A549 (cell line): ENCODE measurements around the gene ITGA11. TPM values are rescaled to one million over a fixed set of nuclear protein-coding genes. Genes with fewer than 3 reads are reported as not detected.

Experiments
- ATAC-seq, 2 experiments: fragments of 200-7000 bp in 1 of 2; fragments of >200 bp in 1 of 2; cut with Nextera tagmentation in 1 of 2; cut with Tn5 transposase in 1 of 2; 3 replicates each; pipeline versions ENCODE4 v1.8.0 to v1.9.1; 2018 to 2020; ENCODE audit warnings: mild to moderate bottlenecking in 1 of 2, moderate library complexity in 1 of 2
- CTCF ChIA-PET: fragments of 300-600 bp; sonication (Branson Sonifier 250); formaldehyde crosslinking; extraction: SDS; loops from one replicate; lab custom pipeline; 2021; ENCODE audit warnings: antibody characterized with exemption, inconsistent platforms; lab: Yijun Ruan, JAX
- POLR2A ChIA-PET: fragments of 350-600 bp; formaldehyde crosslinking; extraction: SDS; loops from one replicate; lab custom pipeline; 2021; ENCODE audit warnings: antibody characterized with exemption, inconsistent platforms; lab: Yijun Ruan, JAX
- DNase-seq, 2 experiments: peaks; one replicate each; pipeline versions ENCODE4 v3.0.0 to v3.0.0-alpha.2; 2011 to 2016; ENCODE audit warnings: low read depth in 1 of 2, low spot score in 1 of 2
- FAIRE-seq: peaks from 2 replicates; lab custom pipeline; 2011; peaks lifted over from hg19 to GRCh38; lab: Jason Lieb, UNC
- H3K27ac ChIP-seq, 2 experiments: fragments of >200 bp; sonication (Bioruptor Twin); formaldehyde crosslinking; 3 replicates each; pipeline ENCODE4 v1.5.1; 2016 to 2017
- H3K4me1 ChIP-seq: fragments of >200 bp; sonication (Bioruptor Twin); formaldehyde crosslinking; 3 replicates; pipeline ENCODE4 v1.6.1; 2016
- H3K4me2 ChIP-seq: fragments of >200 bp; sonication (Bioruptor Twin); formaldehyde crosslinking; 3 replicates; pipeline ENCODE4 v1.6.1; 2016
- H3K4me3 ChIP-seq: fragments of >200 bp; sonication (Bioruptor Twin); formaldehyde crosslinking; 3 replicates; pipeline ENCODE4 v1.5.1; 2016
- H3K9me3 ChIP-seq: fragments of >200 bp; sonication (Bioruptor Twin); formaldehyde crosslinking; 3 replicates; pipeline ENCODE4 v1.6.1; 2016
- ATOH8 ChIP-seq: fragments of 250-450 bp; sonication (Bioruptor Pico); IDR thresholded peaks from 2 replicates; pipeline ENCODE4 v1.5.0; 2020; ENCODE audit warnings: low read depth, mild to moderate bottlenecking, moderate library complexity
- BCL3 ChIP-seq: fragments of >200 bp; sonication (Bioruptor Twin); formaldehyde crosslinking; IDR thresholded peaks from 3 replicates; pipeline ENCODE4 v1.6.1; 2016
- CBX2 ChIP-seq: fragments of 200-600 bp; sonication (generic); IDR thresholded peaks from 2 replicates; pipeline ENCODE4 v1.6.1; 2016; ENCODE audit warnings: low read depth, mild to moderate bottlenecking, borderline replicate concordance
- CHD2 ChIP-seq: fragments of 150-350 bp; IDR thresholded peaks from 2 replicates; pipeline ENCODE4 v1.6.1; 2014; ENCODE audit warnings: low read length; ENCODE audit not compliant: partially characterized antibody
- CHD4 ChIP-seq: fragments of 200-600 bp; sonication (generic); IDR thresholded peaks from 2 replicates; pipeline ENCODE4 v1.6.1; 2016; ENCODE audit warnings: antibody characterized with exemption, mild to moderate bottlenecking, borderline replicate concordance
- EHMT2 ChIP-seq: fragments of 200-600 bp; sonication (generic); IDR thresholded peaks from 2 replicates; pipeline ENCODE4 v1.6.1; 2016; ENCODE audit warnings: antibody characterized with exemption, low read depth, mild to moderate bottlenecking, moderate library complexity
- ESRRA ChIP-seq: fragments of 150-350 bp; IDR thresholded peaks from 2 replicates; pipeline ENCODE4 v1.6.1; 2014; ENCODE audit warnings: mild to moderate bottlenecking, low read length, borderline replicate concordance
- FOSL2 ChIP-seq, 2 experiments: fragments of 450-650 bp in 1 of 2; fragments of >200 bp in 1 of 2; sonication (Bioruptor Twin) in 1 of 2; formaldehyde crosslinking; IDR thresholded peaks; 2 replicates each; pipeline versions ENCODE4 v1.5.0 to v1.6.1; 2016 to 2020; ENCODE audit warnings: mild to moderate bottlenecking in 1 of 2, moderate library complexity in 1 of 2
- GATA3 ChIP-seq: IDR thresholded peaks from 2 replicates; pipeline ENCODE4 v1.6.1; 2012; ENCODE audit warnings: borderline replicate concordance
- HOXA7 ChIP-seq: fragments of 250-450 bp; sonication (Bioruptor Pico); IDR thresholded peaks from 2 replicates; pipeline ENCODE4 v1.5.0; 2020; ENCODE audit warnings: mild to moderate bottlenecking, moderate library complexity
- HOXB5 ChIP-seq: fragments of 250-450 bp; sonication (Bioruptor Pico); IDR thresholded peaks from 2 replicates; pipeline ENCODE4 v1.5.0; 2020; ENCODE audit warnings: mild to moderate bottlenecking, moderate library complexity
- MYC ChIP-seq: IDR thresholded peaks from 2 replicates; pipeline ENCODE4 v1.6.1; 2012; ENCODE audit warnings: mild to moderate bottlenecking, inconsistent platforms, low read length, improper control_type of control experiment, borderline replicate concordance
- NFE2L2 ChIP-seq: fragments of 150-350 bp; conservative IDR thresholded peaks from 2 replicates; pipeline ENCODE4 v1.6.1; 2014; ENCODE audit warnings: low read length
- NPAS2 ChIP-seq: fragments of 250-450 bp; sonication (Bioruptor Pico); IDR thresholded peaks from 2 replicates; pipeline ENCODE4 v1.8.0; 2022; ENCODE audit warnings: mild to moderate bottlenecking, moderate library complexity, borderline replicate concordance
- NR3C1 ChIP-seq: fragments of >200 bp; sonication (Bioruptor Twin); formaldehyde crosslinking; IDR thresholded peaks from 3 replicates; pipeline ENCODE4 v1.6.1; 2017
- PHF8 ChIP-seq: fragments of 200-600 bp; sonication (generic); IDR thresholded peaks from 2 replicates; pipeline ENCODE4 v1.6.1; 2016; ENCODE audit warnings: low read depth, mild to moderate bottlenecking, antibody characterized with exemption, moderate library complexity, borderline replicate concordance
- POLR2A ChIP-seq: IDR thresholded peaks from 2 replicates; pipeline ENCODE4 v1.6.1; 2012; ENCODE audit warnings: mild to moderate bottlenecking, low read length
- SMC3 ChIP-seq: fragments of >200 bp; sonication (Bioruptor Twin); formaldehyde crosslinking; IDR thresholded peaks from 3 replicates; pipeline ENCODE4 v1.6.1; 2018; ENCODE audit warnings: inconsistent platforms
- ZC3H11A ChIP-seq: fragments of 450-650 bp; IDR thresholded peaks from 2 replicates; pipeline ENCODE4 v1.6.1; 2014; ENCODE audit warnings: antibody characterized with exemption, mild to moderate bottlenecking
- ZSCAN20 ChIP-seq: fragments of 250-450 bp; sonication (Bioruptor Pico); IDR thresholded peaks from 2 replicates; pipeline ENCODE4 v1.8.0; 2022; ENCODE audit warnings: mild to moderate bottlenecking, moderate library complexity
- WGBS: methylation state at CpG from one replicate; pipeline ENCODE4 v1.1.6; 2017; ENCODE audit errors: missing lambda C conversion rate; 5-methylcytosine and 5-hydroxymethylcytosine counted together
- polyA plus RNA-seq, 4 experiments: library from polyadenylated mRNA; depleted of rRNA in 3 of 4; stranded (reverse); fragments of >200 nt; fragmentation: RNase III in 1 of 4; extraction: RNeasy Plus Mini Kit Qiagen cat#74134 plus additional on column Dnase treatment in 1 of 4; gene quantifications; 2 replicates in 3 of 4; 3 replicates in 1 of 4; pipeline ENCODE4 v1.2.3, GENCODE V29; 2011 to 2017
- TF ChIP-seq, protein P1 (sequence below): fragments of 200-600 bp; sonication (generic); IDR thresholded peaks from 2 replicates; pipeline ENCODE4 v1.6.1; 2016; ENCODE audit warnings: antibody characterized with exemption, mild to moderate bottlenecking, moderate library complexity

The ITGA11 gene
- polyA plus RNA-seq, 2 of the 4 experiments (the other 2 are of a cell fraction), result 8.3 to 17.2 TPM

DNA sequence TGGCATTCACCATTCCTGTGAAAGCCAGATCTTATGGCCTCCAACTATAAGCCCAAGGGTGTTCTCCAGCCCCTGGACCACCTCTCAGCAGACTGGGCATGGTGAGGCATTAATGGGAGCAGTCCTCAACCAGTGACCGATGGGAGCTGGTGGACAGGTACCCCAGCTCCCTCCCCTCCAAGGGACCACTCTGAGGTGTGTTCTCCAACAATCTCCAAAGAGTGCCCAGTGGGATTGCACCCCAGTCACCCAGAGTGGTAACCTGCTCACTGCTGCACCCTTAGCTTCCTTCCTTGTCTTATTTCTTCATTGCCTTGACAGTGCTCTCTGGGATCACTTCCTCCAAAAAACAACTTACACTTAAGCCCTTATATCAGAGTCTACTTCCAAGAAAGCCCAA, 8.2 kb upstream of the ITGA11 start:
- 76% methylated on average over 1 of the region's 1 CpG for WGBS
- ChIA-PET POLR2A (no interaction called here), CTCF (interaction anchor here (0.8 to 1.6 kb wide), 3 partner anchors 11 to 106 kb away, joined by 3 to 5 read pairs (median 4); no protein-coding TSS in a partner anchor)
- Histone ChIP-seq H3K4me2 (no peak overlapping the region), H3K27ac (no peak overlapping the region), H3K4me3 (no peak overlapping the region), H3K9me3 (no peaks in the 10 kb centered on the region), H3K4me1 (no peaks in the 10 kb centered on the region)
- no peak for TF ChIP-seq NR3C1
- TF ChIP-seq FOSL2 (IDR thresholded peaks at IDR 0.05), result no peak
- no peak for TF ChIP-seq FOSL2 (CRISPR knock-in tag; IDR thresholded peaks at IDR 0.05)
- TF ChIP-seq ZC3H11A, result no peak
- TF ChIP-seq ZSCAN20 (CRISPR knock-in tag), result no peak
- no peak for TF ChIP-seq BCL3
- TF ChIP-seq CHD2, result no peak
- no peak for TF ChIP-seq CBX2
- TF ChIP-seq EHMT2, result no peak
- TF ChIP-seq SMC3, result no peak
- no peak for TF ChIP-seq HOXA7 (CRISPR knock-in tag)
- TF ChIP-seq POLR2A, result no peak
- TF ChIP-seq MYC, result no peak
- TF ChIP-seq ATOH8 (CRISPR knock-in tag), result no peak
- TF ChIP-seq, protein P1, sequence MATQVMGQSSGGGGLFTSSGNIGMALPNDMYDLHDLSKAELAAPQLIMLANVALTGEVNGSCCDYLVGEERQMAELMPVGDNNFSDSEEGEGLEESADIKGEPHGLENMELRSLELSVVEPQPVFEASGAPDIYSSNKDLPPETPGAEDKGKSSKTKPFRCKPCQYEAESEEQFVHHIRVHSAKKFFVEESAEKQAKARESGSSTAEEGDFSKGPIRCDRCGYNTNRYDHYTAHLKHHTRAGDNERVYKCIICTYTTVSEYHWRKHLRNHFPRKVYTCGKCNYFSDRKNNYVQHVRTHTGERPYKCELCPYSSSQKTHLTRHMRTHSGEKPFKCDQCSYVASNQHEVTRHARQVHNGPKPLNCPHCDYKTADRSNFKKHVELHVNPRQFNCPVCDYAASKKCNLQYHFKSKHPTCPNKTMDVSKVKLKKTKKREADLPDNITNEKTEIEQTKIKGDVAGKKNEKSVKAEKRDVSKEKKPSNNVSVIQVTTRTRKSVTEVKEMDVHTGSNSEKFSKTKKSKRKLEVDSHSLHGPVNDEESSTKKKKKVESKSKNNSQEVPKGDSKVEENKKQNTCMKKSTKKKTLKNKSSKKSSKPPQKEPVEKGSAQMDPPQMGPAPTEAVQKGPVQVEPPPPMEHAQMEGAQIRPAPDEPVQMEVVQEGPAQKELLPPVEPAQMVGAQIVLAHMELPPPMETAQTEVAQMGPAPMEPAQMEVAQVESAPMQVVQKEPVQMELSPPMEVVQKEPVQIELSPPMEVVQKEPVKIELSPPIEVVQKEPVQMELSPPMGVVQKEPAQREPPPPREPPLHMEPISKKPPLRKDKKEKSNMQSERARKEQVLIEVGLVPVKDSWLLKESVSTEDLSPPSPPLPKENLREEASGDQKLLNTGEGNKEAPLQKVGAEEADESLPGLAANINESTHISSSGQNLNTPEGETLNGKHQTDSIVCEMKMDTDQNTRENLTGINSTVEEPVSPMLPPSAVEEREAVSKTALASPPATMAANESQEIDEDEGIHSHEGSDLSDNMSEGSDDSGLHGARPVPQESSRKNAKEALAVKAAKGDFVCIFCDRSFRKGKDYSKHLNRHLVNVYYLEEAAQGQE, result no peak
- no peak for TF ChIP-seq HOXB5
- TF ChIP-seq GATA3, result no peak
- no peak for TF ChIP-seq NPAS2 (CRISPR knock-in tag)
- no peak for TF ChIP-seq CHD4
- no peak for TF ChIP-seq ESRRA
- TF ChIP-seq NFE2L2, result no peak
- ATAC-seq (no peak), DNase-seq (no peak), FAIRE-seq (no peak)

DNA sequence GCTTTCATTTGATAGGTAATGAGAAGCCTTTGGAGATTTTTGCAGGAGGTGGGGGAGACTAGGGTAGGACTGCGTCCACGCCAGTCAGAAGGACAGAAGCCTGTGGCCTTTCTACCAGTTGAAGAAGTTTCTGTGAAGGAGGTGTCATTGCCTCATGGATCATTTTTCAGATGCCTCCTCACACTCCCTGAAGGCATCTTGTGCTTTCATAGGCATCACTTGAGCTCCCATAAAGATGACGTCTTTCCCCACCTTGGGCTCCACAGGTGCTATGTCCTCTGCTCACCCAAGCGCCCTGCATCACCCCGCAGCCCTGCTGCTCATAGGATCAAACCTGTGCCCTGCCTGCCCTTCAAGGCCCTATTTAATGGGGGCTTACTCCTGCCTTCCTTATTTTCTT, 7.5 kb upstream of the ITGA11 start:
- Histone ChIP-seq H3K4me2 (no peak overlapping the region), H3K27ac (no peak overlapping the region), H3K4me1 (no peaks in the 10 kb centered on the region), H3K9me3 (no peaks in the 10 kb centered on the region), H3K4me3 (no peak overlapping the region)
- TF ChIP-seq PHF8, result no peak
- ATAC-seq (no peak), FAIRE-seq (no peak), DNase-seq (no peak)
- ChIA-PET POLR2A (no interaction called here), CTCF (interaction anchor here (1.6 kb wide), 1 partner anchor 12 kb away, joined by 5 read pairs; no protein-coding TSS in a partner anchor)
- 78% methylated on average over 5 of the region's 5 CpGs for WGBS
